Measurements from ENCODE around the gene PRR16.

The PRR16 gene

GRCh38 chr5:120463006-120463680 lies 957 bp upstream of the PRR16 start:
- Histone ChIP-seq H4K20me1 (ENCODE audit: insufficient read depth, low read length, poor library complexity, severe bottlenecking) (no peaks in the 10 kb centered on the region), H3K4me1 (ENCODE audit: insufficient read depth, low read length, poor library complexity, severe bottlenecking) (no peaks in the 10 kb centered on the region), H3K27me3 (ENCODE audit: insufficient read depth, low read length, poor library complexity, severe bottlenecking) (no peaks in the 10 kb centered on the region), H3K79me2 (ENCODE audit: insufficient read depth, low read length) (no peaks in the 10 kb centered on the region), H3K4me2 (ENCODE audit: low read depth, low read length, poor library complexity, severe bottlenecking) (peak overlapping the region; percentile 65), H3K9me2 (replicated peaks; ENCODE audit: low read depth, low read length) (no peaks in the 10 kb centered on the region), H3K4me3 (ENCODE audit: low read length, poor library complexity, severe bottlenecking) (no peak overlapping the region), H2AFZ (ENCODE audit: low read length) (0 out of 2 replicates have a peak overlapping the region, but pooled peaks have one; percentile 27), H3K36me3 (ENCODE audit: insufficient read depth, low read length) (no peaks in the 10 kb centered on the region), H3K9me3 (ENCODE audit: insufficient read depth, low read depth, low read length) (no peaks in the 10 kb centered on the region), H3F3A (ENCODE audit: low read depth) (no peaks in the 10 kb centered on the region), H3K9ac (ENCODE audit: low read depth, low read length, poor library complexity, severe bottlenecking) (no peak overlapping the region)
- TF ChIP-seq CTCF (conservative IDR thresholded peaks at IDR 0.05; ENCODE audit: low read length) (no peak), EZH2phosphoT487 (IDR thresholded peaks at IDR 0.05; ENCODE audit: borderline replicate concordance) (no peak)

GRCh38 chr5:120464627-120465435 lies 731 bp downstream of the PRR16 start:
- Histone ChIP-seq H3F3A (ENCODE audit: low read depth) (no peaks in the 10 kb centered on the region), H3K27me3 (ENCODE audit: insufficient read depth, low read length, poor library complexity, severe bottlenecking) (no peaks in the 10 kb centered on the region), H3K4me3 (ENCODE audit: low read length, poor library complexity, severe bottlenecking) (peak overlapping the region; percentile 70), H4K20me1 (ENCODE audit: insufficient read depth, low read length, poor library complexity, severe bottlenecking) (no peaks in the 10 kb centered on the region), H3K9me2 (replicated peaks; ENCODE audit: low read depth, low read length) (no peaks in the 10 kb centered on the region), H3K79me2 (ENCODE audit: insufficient read depth, low read length) (no peaks in the 10 kb centered on the region), H2AFZ (ENCODE audit: low read length) (peak overlapping the region; percentile 70), H3K4me2 (ENCODE audit: low read depth, low read length, poor library complexity, severe bottlenecking) (peak overlapping the region; percentile 65), H3K36me3 (ENCODE audit: insufficient read depth, low read length) (no peaks in the 10 kb centered on the region), H3K4me1 (ENCODE audit: insufficient read depth, low read length, poor library complexity, severe bottlenecking) (no peaks in the 10 kb centered on the region), H3K9ac (ENCODE audit: low read depth, low read length, poor library complexity, severe bottlenecking) (no peak overlapping the region), H3K9me3 (ENCODE audit: insufficient read depth, low read depth, low read length) (no peaks in the 10 kb centered on the region)
- no peak for TF ChIP-seq CTCF (conservative IDR thresholded peaks at IDR 0.05; ENCODE audit: low read length)
- TF ChIP-seq EZH2phosphoT487 (IDR thresholded peaks at IDR 0.05; ENCODE audit: borderline replicate concordance) = no peak

- Histone ChIP-seq H4K20me1 (ENCODE audit: insufficient read depth, low read length, poor library complexity, severe bottlenecking) (no peaks in the 10 kb centered on the region), H3K9me3 (ENCODE audit: insufficient read depth, low read depth, low read length) (no peaks in the 10 kb centered on the region), H3K4me3 (ENCODE audit: low read length, poor library complexity, severe bottlenecking) (no peak overlapping the region), H3K9me2 (replicated peaks; ENCODE audit: low read depth, low read length) (no peaks in the 10 kb centered on the region), H3K4me1 (ENCODE audit: insufficient read depth, low read length, poor library complexity, severe bottlenecking) (no peaks in the 10 kb centered on the region), H3K27me3 (ENCODE audit: insufficient read depth, low read length, poor library complexity, severe bottlenecking) (no peaks in the 10 kb centered on the region), H3K79me2 (ENCODE audit: insufficient read depth, low read length) (no peaks in the 10 kb centered on the region), H3F3A (ENCODE audit: low read depth) (no peaks in the 10 kb centered on the region), H2AFZ (ENCODE audit: low read length) (no peak overlapping the region), H3K4me2 (ENCODE audit: low read depth, low read length, poor library complexity, severe bottlenecking) (no peak overlapping the region), H3K36me3 (ENCODE audit: insufficient read depth, low read length) (no peaks in the 10 kb centered on the region), H3K9ac (ENCODE audit: low read depth, low read length, poor library complexity, severe bottlenecking) (no peak overlapping the region)
- TF ChIP-seq CTCF (conservative IDR thresholded peaks at IDR 0.05; ENCODE audit: low read length) = no peak
These were observed 1.4 kb downstream of the PRR16 start for GRCh38 chr5:120465436-120465961.

Measured in Loucy (cell line).